Measurements from ENCODE around the gene ETF1.
A peak's percentile ranks its signal among the peaks of the same experiment; 100 is the strongest.

ETF1 gene

GRCh38 chr5:138458384-138458783, 84.7 kb downstream of the ETF1 start:
- no peak overlapping the region for H3K4me3 ChIP-seq (ENCODE audit: insufficient read depth, low read depth, low read length, poor library complexity, severe bottlenecking)

GRCh38 chr5:138457531-138458275, 85.3 kb downstream of the ETF1 start:
- no peak overlapping the region for H3K4me3 ChIP-seq (ENCODE audit: insufficient read depth, low read depth, low read length, poor library complexity, severe bottlenecking)
- no peaks in the 10 kb centered on the region for H3K36me3 ChIP-seq (ENCODE audit: control insufficient read depth, insufficient read depth, low read length)
- no peaks in the 10 kb centered on the region for H3K27me3 ChIP-seq (replicated peaks; ENCODE audit: control insufficient read depth, insufficient read depth, low read length, poor library complexity, severe bottlenecking)
- H3K27ac ChIP-seq (ENCODE audit: insufficient read depth, low read length, poor library complexity, severe bottlenecking): no peak overlapping the region
- peaks cover 22% of the 10 kb centered on the region for H3K4me1 ChIP-seq (ENCODE audit: control insufficient read depth, insufficient read depth, low read length, poor library complexity, severe bottlenecking)
- no peaks in the 10 kb centered on the region for H3K9me3 ChIP-seq (ENCODE audit: control insufficient read depth, low read length)
- no peak for DNase-seq

More at GRCh38 chr5:138458384-138458783, 84.7 kb downstream of the ETF1 start:
- Histone ChIP-seq H3K36me3 (ENCODE audit: control insufficient read depth, insufficient read depth, low read length) (no peaks in the 10 kb centered on the region), H3K27me3 (replicated peaks; ENCODE audit: control insufficient read depth, insufficient read depth, low read length, poor library complexity, severe bottlenecking) (no peaks in the 10 kb centered on the region), H3K27ac (ENCODE audit: insufficient read depth, low read length, poor library complexity, severe bottlenecking) (peak overlapping the region; percentile 10), H3K4me1 (ENCODE audit: control insufficient read depth, insufficient read depth, low read length, poor library complexity, severe bottlenecking) (peaks cover 24% of the 10 kb centered on the region), H3K9me3 (ENCODE audit: control insufficient read depth, low read length) (no peaks in the 10 kb centered on the region)
- no peak for DNase-seq
